Epithelial cell of esophagus (primary cell): ENCODE results near the gene USH2A.

Experiments used
- DNase-seq: peaks from one replicate; pipeline ENCODE4 v3.0.0; 2010; ENCODE audit warnings: low read depth
- H3K4me3 ChIP-seq: 2 replicates; pipeline ENCODE4 v1.5.1; 2011; ENCODE audit warnings: mild to moderate bottlenecking, low read length, control low read depth
- TF ChIP-seq, protein P1 (sequence below): IDR thresholded peaks from 2 replicates; pipeline ENCODE4 v1.5.1; 2011; ENCODE audit warnings: low read depth, mild to moderate bottlenecking, low read length, control low read depth, inconsistent platforms; ENCODE audit not compliant: insufficient read depth; ENCODE audit errors: missing control alignments

USH2A gene

DNA sequence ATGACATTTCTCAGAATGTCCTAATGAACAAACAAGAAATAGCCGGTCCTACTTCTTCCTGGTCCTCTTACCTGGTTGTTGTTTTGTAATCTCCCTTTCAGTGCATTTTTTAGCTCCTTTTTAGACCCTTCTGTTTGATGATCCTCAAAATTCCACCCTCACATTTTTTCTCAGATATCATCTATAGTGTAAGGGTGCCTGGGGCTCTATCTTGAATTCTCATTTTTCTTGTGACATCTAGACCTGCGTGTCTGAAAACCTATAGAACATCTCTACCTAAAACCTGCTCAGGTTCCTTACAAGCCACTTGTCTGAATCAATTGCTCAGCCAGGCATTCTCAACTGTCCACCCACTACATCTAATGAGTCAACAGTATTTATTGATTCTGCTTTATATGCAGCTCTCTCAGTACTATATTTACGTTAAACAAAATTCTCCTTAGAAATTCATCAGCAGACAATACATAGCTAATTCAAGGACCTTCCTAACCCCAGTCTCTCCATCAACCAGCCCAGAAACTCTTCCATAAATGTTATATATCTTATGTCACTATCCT lies 36.5 kb upstream of the USH2A start:
- H3K4me3 ChIP-seq = no peak overlapping the region
- TF ChIP-seq, protein P1, sequence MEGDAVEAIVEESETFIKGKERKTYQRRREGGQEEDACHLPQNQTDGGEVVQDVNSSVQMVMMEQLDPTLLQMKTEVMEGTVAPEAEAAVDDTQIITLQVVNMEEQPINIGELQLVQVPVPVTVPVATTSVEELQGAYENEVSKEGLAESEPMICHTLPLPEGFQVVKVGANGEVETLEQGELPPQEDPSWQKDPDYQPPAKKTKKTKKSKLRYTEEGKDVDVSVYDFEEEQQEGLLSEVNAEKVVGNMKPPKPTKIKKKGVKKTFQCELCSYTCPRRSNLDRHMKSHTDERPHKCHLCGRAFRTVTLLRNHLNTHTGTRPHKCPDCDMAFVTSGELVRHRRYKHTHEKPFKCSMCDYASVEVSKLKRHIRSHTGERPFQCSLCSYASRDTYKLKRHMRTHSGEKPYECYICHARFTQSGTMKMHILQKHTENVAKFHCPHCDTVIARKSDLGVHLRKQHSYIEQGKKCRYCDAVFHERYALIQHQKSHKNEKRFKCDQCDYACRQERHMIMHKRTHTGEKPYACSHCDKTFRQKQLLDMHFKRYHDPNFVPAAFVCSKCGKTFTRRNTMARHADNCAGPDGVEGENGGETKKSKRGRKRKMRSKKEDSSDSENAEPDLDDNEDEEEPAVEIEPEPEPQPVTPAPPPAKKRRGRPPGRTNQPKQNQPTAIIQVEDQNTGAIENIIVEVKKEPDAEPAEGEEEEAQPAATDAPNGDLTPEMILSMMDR = no peak
- peak; percentile 11 for DNase-seq

DNA sequence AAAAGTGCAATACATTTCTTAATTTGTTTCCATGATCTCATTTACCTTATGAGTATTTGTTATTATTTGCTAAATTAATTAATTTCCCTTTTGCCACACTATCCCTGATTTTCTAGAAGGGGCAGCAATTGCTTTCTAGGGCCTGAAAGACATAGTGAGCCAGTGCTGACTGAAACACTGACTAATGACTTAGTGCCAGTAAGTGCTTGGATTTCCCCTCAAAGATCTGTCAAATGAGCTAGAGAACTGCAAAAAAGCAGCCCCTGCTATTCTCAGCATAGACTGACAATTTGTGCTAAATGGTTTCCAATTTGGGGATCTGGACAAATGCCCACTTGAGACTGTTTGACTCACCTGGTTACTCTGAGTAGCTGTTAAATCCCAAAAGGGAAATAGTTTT lies 35.6 kb upstream of the USH2A start:
- DNase-seq = no peak
- TF ChIP-seq, protein P1 = no peak

DNA sequence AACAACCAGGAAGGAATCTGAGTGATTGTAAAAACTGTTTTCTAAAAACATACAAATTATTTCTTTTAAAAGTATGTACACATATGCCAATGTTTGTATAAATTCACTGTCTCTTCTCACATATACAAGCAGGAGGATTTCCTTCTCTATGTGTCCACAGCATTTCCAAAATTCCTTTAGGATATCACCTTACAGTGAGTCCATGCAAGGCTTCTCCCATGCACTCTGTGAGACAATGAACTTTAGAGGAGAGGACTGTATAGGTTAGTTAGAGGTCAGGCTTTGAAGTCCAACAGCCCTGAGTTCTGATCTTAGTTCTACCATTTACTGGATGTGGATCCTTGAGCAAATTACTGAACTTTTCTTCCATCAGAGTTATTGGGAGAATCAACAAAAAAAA lies 34.1 kb upstream of the USH2A start:
- DNase-seq = no peak

More for the DNA sequence above, 35.6 kb upstream of the USH2A start:
- no peak overlapping the region for H3K4me3 ChIP-seq

DNA sequence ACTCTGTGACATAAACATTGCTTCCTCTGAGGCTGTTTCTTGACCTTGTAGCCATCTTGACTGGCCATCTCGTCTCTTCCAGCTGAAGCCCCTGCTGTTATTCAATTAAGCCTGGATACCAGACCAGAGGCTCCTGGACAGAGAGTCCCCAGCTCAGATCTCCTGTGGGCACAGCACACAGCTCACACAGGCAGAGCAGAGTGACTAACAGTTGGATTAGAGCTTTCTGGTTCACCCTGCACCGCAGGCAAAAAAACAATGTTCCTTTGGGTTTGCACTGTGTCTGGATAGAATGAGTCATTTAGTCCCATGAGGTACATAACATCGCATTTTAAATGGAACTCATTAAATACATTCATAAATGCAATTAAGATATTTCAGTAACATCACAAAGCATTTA lies 33.4 kb upstream of the USH2A start:
- DNase-seq = peak; percentile 87
- TF ChIP-seq, protein P1 = no peak
- no peak overlapping the region for H3K4me3 ChIP-seq

More for the DNA sequence above, 34.1 kb upstream of the USH2A start:
- TF ChIP-seq, protein P1 = no peak
- no peak overlapping the region for H3K4me3 ChIP-seq

DNA sequence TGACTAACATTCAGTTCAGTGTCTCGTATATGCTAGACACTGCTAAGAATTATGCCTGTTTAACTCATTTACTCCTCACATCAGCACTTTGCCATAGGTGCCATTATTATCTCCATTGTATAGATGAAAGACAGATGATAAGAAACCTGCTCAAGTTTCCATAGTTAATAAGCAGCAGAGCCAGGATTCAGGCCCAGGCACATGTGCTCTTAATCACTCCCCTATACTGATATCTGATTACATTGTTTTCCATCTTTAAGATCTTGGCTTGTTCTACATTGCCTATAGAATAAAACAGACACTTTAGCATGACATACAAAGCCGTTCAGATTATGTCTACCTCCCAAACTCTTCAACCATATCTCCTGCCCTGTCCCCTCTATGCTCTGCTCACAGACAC lies 30.5 kb upstream of the USH2A start:
- H3K4me3 ChIP-seq = no peak overlapping the region
- TF ChIP-seq, protein P1 = no peak
- DNase-seq = no peak

DNA sequence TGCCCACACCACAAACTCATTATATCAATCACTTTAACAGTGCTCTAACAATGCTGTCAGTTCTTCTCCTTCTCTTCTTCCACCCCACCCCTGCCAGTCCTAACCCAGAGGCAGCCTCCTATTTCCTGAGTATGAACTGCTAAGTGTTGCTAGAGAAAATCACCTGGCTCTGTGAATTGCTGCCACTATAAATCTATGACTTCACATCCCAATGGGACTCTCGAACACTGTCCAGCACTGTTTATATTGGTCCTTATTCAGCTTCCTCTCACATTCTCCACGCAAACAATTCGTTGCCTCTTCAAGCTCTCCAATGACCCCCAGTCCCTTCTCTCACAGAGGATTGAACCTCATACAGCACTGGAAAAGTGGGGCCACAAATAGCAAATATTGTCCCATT lies 27.0 kb upstream of the USH2A start:
- TF ChIP-seq, protein P1 = no peak
- DNase-seq = no peak
- no peak overlapping the region for H3K4me3 ChIP-seq

DNA sequence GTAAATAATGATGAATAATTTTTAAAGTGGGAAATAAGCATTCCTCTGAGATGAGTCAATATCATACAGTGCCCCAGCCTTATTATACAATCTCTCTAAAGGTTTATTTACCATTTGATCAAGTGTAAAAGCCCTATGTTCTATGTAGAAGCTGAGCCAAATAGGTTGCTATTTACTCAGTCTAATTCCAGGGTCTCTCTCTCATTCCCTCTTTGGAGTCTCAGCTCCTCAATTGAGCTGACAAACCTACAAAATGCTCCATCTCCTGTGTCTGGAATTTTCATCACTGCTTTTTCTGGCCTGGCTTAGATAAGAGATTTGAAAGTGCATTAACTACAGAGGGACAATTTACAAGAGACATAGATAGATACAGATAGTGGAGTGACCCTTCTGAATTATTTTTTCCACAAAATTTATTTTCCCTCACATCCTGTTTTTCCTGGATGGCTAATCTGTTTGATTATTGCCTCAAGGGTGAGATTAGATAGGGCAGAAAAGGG lies 24.8 kb upstream of the USH2A start:
- TF ChIP-seq, protein P1 = no peak
- peak; percentile 46 for DNase-seq
- H3K4me3 ChIP-seq = no peak overlapping the region
